ENCODE measurements around the gene FANCF. TPM values are rescaled to one million over a fixed set of nuclear protein-coding genes. Genes with fewer than 3 reads are reported as not detected.
A peak's percentile ranks its signal among the peaks of the same experiment; 100 is the strongest.

Gene FANCF
- total RNA-seq, 4 donors from 2014 or later = 10.0 to 11.6 (median 11.4) TPM

DNA sequence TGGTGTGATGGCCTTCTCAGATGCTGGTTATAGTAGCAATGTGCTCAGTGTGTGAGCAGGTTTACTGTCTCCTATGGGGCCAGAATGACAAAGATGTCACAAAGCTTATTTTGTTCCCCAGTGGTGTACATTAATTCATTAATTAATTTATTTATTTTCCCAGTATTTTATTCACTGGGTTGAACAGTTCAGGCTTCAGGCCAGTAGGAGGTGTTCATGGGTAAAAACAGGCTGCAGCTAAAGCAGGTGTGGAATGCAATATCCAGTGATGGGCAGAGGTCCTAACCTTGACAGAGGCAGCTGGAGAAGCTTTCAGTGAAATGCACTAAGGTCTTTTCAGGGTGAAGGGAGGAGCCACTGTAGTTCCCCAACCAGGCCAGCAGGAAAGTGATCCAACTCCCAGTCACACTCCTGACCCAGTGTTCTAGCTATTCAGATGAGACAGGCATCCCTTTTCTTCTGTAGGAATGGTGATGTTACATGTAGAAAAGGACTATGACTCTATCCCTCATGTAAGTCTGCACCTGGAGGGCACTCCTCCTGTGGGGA is 7.8 kb upstream of the FANCF start:
- Histone ChIP-seq H3K36me3 (no peaks in the 10 kb centered on the region), H3K4me3 (no peak overlapping the region), H3K27me3 (no peaks in the 10 kb centered on the region), H3K9me3 (no peaks in the 10 kb centered on the region), H3K4me1 (peaks cover 0 to 7% (median 0%) of the 10 kb centered on the region in 4 donors), H3K27ac (no peak overlapping the region)
- DNase-seq = no peak
- TF ChIP-seq CTCF (IDR thresholded peaks at IDR 0.05) (peak in 2 of 6 experiments; percentile 16 to 21), POLR2A (IDR thresholded peaks at IDR 0.05) (no peak)

GRCh38 chr11:22627421-22627820 is 1.8 kb upstream of the FANCF start:
- no peak overlapping the region for H3K27ac ChIP-seq
- TF ChIP-seq POLR2A (IDR thresholded peaks at IDR 0.05) (no peak), CTCF (IDR thresholded peaks at IDR 0.05) (no peak)
- no peaks in the 10 kb centered on the region for H3K36me3 ChIP-seq
- no peaks in the 10 kb centered on the region for H3K27me3 ChIP-seq
- no peaks in the 10 kb centered on the region for H3K9me3 ChIP-seq
- no peak for DNase-seq
- peaks cover 0 to 16% (median 4%) of the 10 kb centered on the region in 4 donors for H3K4me1 ChIP-seq
- no peak overlapping the region for H3K4me3 ChIP-seq

- Histone ChIP-seq H3K36me3 (no peaks in the 10 kb centered on the region), H3K4me3 (peak overlapping the region in 1 of 4 donors; percentile 79), H3K27ac (peak overlapping the region in 2 of 4 donors; percentile 89 to 90), H3K4me1 (peaks cover 0 to 16% (median 4%) of the 10 kb centered on the region in 4 donors), H3K9me3 (no peaks in the 10 kb centered on the region), H3K27me3 (no peaks in the 10 kb centered on the region)
- TF ChIP-seq POLR2A (IDR thresholded peaks at IDR 0.05) = no peak
- no peak for TF ChIP-seq CTCF (IDR thresholded peaks at IDR 0.05)
- no peak for DNase-seq
Measured at GRCh38 chr11:22626573-22627239, 1.1 kb upstream of the FANCF start.

DNA sequence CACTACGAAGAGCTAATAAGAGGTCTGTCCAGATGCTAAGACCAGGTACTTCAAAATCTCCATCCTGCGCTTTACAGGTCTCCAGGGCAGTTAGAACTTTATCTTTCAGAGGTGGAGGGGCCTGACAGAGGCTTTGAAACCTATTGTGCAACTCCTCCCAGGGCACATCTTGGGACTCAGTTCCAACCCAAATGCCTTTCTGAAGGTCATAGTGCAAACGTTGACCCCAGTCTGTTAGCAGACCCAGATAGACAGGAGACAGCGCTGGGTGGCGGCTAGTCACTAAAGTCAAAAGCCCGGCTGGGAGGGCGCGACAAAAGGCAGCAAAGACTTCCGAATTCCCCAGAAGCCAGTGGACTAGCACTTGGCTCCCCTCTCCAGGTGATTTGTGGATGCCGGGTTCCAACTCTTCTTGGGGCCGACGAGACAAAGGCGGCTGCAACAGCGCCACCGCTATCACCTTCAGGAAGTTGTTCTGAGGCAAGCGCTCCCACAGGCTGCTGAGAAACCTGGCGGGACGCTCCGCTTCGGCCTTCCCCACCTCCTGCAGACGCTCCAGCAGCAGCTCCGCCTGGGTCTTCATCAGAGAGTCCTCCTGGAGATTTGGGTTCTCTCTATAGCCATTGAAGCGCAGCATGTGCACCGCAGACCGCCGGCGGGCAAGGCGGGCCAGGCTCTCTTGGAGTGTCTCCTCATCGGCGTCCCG is 728 bp downstream of the FANCF start:
- H3K36me3 ChIP-seq = no peaks in the 10 kb centered on the region
- H3K27me3 ChIP-seq = no peaks in the 10 kb centered on the region
- peaks cover 0 to 16% (median 4%) of the 10 kb centered on the region in 4 donors for H3K4me1 ChIP-seq
- DNase-seq = peak; percentile 67 to 84 (median 83)
- peak overlapping the region; percentile 89 to 97 (median 92) for H3K27ac ChIP-seq
- TF ChIP-seq CTCF (IDR thresholded peaks at IDR 0.05) (peak in 4 of 6 experiments; percentile 33 to 44 (median 36)), POLR2A (IDR thresholded peaks at IDR 0.05) (peak in 1 of 2 donors; percentile 21)
- peak overlapping the region; percentile 78 to 93 (median 83) for H3K4me3 ChIP-seq
- H3K9me3 ChIP-seq = no peaks in the 10 kb centered on the region

DNA sequence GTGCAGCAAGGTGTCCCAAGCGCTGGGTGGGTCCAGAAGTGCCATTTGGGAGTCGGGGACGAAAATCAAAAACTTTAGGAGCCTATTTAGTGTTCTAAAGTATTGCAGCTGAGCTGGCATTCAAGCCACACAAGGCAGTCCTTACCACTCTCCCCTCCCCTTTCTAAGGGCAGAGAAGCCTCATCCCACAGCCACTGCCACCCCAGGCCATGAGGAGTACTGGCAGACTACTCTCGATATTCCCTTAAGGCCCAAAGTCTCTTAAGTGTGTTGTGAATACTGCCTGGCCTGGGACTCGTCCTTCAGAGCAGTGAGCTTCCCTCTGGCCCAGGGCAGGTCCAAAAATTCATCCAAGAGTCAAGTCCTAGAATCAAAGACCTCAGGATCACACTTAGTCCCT is 7.8 kb downstream of the FANCF start:
- Histone ChIP-seq H3K4me1 (no peaks in the 10 kb centered on the region), H3K4me3 (no peak overlapping the region), H3K27ac (no peak overlapping the region), H3K27me3 (no peaks in the 10 kb centered on the region), H3K9me3 (no peaks in the 10 kb centered on the region), H3K36me3 (no peaks in the 10 kb centered on the region)
- TF ChIP-seq POLR2A (IDR thresholded peaks at IDR 0.05) = no peak
- no peak for TF ChIP-seq CTCF (IDR thresholded peaks at IDR 0.05)
- DNase-seq = no peak

Data from Peyer's patch (tissue), 4 donors.